ENCODE data around the gene FXYD4. TPM values are rescaled to one million over a fixed set of nuclear protein-coding genes. Genes with fewer than 3 reads are reported as not detected.

Gene FXYD4
- total and polyA plus RNA-seq, 2 of the 8 experiments (the other 6 are each of a cell fraction or from before 2014, with no cell fraction given) = not detected

DNA sequence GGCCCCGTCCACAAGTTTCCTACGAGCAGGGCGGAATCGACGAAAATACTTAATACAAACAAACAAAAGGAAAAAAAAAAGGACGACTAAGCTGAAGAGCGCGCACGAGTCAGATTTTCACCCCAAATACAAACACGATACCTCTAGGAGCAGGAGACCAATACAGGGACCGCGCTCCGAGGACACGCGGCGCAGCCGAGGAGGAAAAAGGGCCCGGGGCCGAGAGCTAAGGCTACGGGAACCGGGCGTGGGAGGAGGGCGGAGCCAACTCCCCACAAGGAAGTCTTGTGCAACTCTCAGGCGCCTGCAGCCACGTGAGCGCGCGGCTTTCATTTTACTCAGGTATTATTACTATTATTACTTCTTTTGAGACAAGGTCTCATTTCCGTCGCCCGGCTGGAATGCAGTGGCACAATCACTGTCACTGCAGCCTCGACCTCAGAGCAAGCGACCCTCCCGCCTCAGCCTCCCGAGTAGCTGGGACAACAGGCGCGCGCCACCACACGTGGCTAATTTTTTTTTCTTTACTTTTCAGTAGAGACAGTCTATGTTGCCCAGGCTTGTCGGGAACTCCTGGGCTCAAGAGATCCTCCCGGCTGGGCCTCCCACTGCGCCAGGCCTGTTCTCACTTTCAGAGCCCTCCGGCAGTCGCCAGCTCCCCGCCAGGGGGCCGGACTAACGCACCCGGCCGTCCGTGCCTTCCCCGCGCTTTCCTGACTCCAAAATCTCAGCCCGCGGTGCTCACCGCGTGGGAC is 36.3 kb downstream of the FXYD4 start (continued):
- TF ChIP-seq, protein P1, sequence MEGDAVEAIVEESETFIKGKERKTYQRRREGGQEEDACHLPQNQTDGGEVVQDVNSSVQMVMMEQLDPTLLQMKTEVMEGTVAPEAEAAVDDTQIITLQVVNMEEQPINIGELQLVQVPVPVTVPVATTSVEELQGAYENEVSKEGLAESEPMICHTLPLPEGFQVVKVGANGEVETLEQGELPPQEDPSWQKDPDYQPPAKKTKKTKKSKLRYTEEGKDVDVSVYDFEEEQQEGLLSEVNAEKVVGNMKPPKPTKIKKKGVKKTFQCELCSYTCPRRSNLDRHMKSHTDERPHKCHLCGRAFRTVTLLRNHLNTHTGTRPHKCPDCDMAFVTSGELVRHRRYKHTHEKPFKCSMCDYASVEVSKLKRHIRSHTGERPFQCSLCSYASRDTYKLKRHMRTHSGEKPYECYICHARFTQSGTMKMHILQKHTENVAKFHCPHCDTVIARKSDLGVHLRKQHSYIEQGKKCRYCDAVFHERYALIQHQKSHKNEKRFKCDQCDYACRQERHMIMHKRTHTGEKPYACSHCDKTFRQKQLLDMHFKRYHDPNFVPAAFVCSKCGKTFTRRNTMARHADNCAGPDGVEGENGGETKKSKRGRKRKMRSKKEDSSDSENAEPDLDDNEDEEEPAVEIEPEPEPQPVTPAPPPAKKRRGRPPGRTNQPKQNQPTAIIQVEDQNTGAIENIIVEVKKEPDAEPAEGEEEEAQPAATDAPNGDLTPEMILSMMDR (IDR thresholded peaks at IDR 0.05; ENCODE audit: control extremely low read depth in 1 of 3, insufficient read depth in 1 of 3, low read depth in 1 of 3, low read length in 3 of 3) = peak in 2 of 3 experiments; percentile 8 to 19; a peak in 2 of 4 replicates
- peak; percentile 74 for TF ChIP-seq POLR2AphosphoS5 (IDR thresholded peaks at IDR 0.05; ENCODE audit: low read depth, low read length)
- peak; percentile 82; the same call in 1 of the 2 replicates for TF ChIP-seq EGR1 (IDR thresholded peaks at IDR 0.05; ENCODE audit: borderline replicate concordance, low read depth, low read length)
- TF ChIP-seq, protein P2, sequence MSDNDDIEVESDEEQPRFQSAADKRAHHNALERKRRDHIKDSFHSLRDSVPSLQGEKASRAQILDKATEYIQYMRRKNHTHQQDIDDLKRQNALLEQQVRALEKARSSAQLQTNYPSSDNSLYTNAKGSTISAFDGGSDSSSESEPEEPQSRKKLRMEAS (IDR thresholded peaks at IDR 0.05) = peak; percentile 62; the same call in 1 of the 2 replicates

All from H1 (cell line).